Fibroblast of lung (primary cell): ENCODE results near the gene ENOX1. TPM values are rescaled to one million over a fixed set of nuclear protein-coding genes. Genes with fewer than 3 reads are reported as not detected.

ENCODE experiments used
- DNase-seq, 2 donors: peaks; one replicate each; pipeline versions ENCODE4 v3.0.0 to v3.0.0-alpha.2; 2010; ENCODE audit warnings: low read depth in 2 of 2
- H2AFZ ChIP-seq: 2 replicates; pipeline ENCODE4 v1.5.1; 2012; ENCODE audit warnings: low read length, control low read depth, inconsistent platforms
- H3K27ac ChIP-seq: 2 replicates; pipeline ENCODE4 v1.5.1; 2011; ENCODE audit warnings: low read length, control low read depth; ENCODE audit not compliant: insufficient read depth
- H3K27me3 ChIP-seq: 2 replicates; pipeline ENCODE4 v1.5.1; 2011; ENCODE audit warnings: mild to moderate bottlenecking, low read length; ENCODE audit not compliant: control insufficient read depth, insufficient read depth
- H3K36me3 ChIP-seq: 2 replicates; pipeline ENCODE4 v1.5.1; 2011; ENCODE audit warnings: low read length; ENCODE audit not compliant: control insufficient read depth, insufficient read depth
- H3K4me1 ChIP-seq: 2 replicates; pipeline ENCODE4 v1.5.1; 2011; ENCODE audit warnings: low read length; ENCODE audit not compliant: control insufficient read depth, insufficient read depth; ENCODE audit errors: extremely low read depth
- H3K4me2 ChIP-seq: 2 replicates; pipeline ENCODE4 v1.5.1; 2011; ENCODE audit warnings: low read length, control low read depth; ENCODE audit not compliant: insufficient read depth; ENCODE audit errors: extremely low read depth
- H3K4me3 ChIP-seq, 4 experiments: fragments of 200-600 bp in 1 of 4; sonication (generic) in 1 of 4; replicated peaks in 1 of 4; 2 replicates each; pipeline ENCODE4 v1.5.1; 2011 to 2016; ENCODE audit warnings: low read length in 4 of 4, low read depth in 3 of 4, mild to moderate bottlenecking in 3 of 4, control low read depth in 2 of 4, inconsistent platforms in 1 of 4, mixed read lengths in 1 of 4; ENCODE audit not compliant: insufficient read depth in 1 of 4; ENCODE audit errors: control extremely low read depth in 1 of 4
- H3K79me2 ChIP-seq: 2 replicates; pipeline ENCODE4 v1.5.1; 2012; ENCODE audit warnings: mild to moderate bottlenecking, low read length, inconsistent platforms; ENCODE audit not compliant: control insufficient read depth, insufficient read depth
- H3K9ac ChIP-seq: 2 replicates; pipeline ENCODE4 v1.5.1; 2011; ENCODE audit warnings: mild to moderate bottlenecking, low read length, control low read depth; ENCODE audit not compliant: insufficient read depth
- H3K9me3 ChIP-seq: 2 replicates; pipeline ENCODE4 v1.5.1; 2012; ENCODE audit warnings: low read depth, low read length; ENCODE audit not compliant: control insufficient read depth, insufficient read depth
- H4K20me1 ChIP-seq: 2 replicates; pipeline ENCODE4 v1.5.1; 2011; ENCODE audit warnings: low read length; ENCODE audit not compliant: control insufficient read depth, insufficient read depth; ENCODE audit errors: extremely low read depth
- CTCF ChIP-seq, 2 donors: IDR thresholded peaks in 1 of 2; conservative IDR thresholded peaks in 1 of 2; 1 replicate in 1 of 2; 2 replicates in 1 of 2; pipeline ENCODE4 v1.5.1; 2011 to 2012; ENCODE audit warnings: low read length in 2 of 2, control low read depth in 1 of 2, inconsistent platforms in 1 of 2, low read depth in 1 of 2, mild to moderate bottlenecking in 1 of 2
- EZH2 ChIP-seq: IDR thresholded peaks from 2 replicates; pipeline ENCODE4 v1.5.1; 2012; ENCODE audit warnings: low read length, control low read depth, mild to moderate bottlenecking; ENCODE audit errors: missing control alignments
- polyA plus RNA-seq, 2 donors: library from polyadenylated mRNA; depleted of rRNA in 1 of 2; stranded (reverse) in 1 of 2; unstranded in 1 of 2; fragments of >200 nt; gene quantifications; 2 replicates each; pipeline ENCODE4 v1.2.1, GENCODE V29; 2011 to 2012; ENCODE audit warnings: missing spikeins in 1 of 2
- total RNA-seq: library from RNA; depleted of rRNA; stranded (reverse); fragments of >200 nt; gene quantifications from 2 replicates; pipeline ENCODE4 v1.2.1, GENCODE V29; 2014

The ENOX1 gene
- total and polyA plus RNA-seq, 2 donors (not counting 1 experiment from before 2014, with no cell fraction given) = 3.5 to 7.6 TPM

- TF ChIP-seq CTCF (conservative IDR thresholded peaks at IDR 0.05 in 1 of 2, IDR thresholded peaks at IDR 0.05 in 1 of 2; ENCODE audit: low read depth in 1 of 2, low read length in 2 of 2) (no peak), EZH2 (no peak)
- Histone ChIP-seq H4K20me1 (no peaks in the 10 kb centered on the region), H3K79me2 (no peaks in the 10 kb centered on the region), H3K27me3 (no peaks in the 10 kb centered on the region), H2AFZ (no peak overlapping the region), H3K4me2 (no peak overlapping the region), H3K27ac (no peak overlapping the region), H3K9ac (no peak overlapping the region), H3K9me3 (no peaks in the 10 kb centered on the region), H3K36me3 (no peaks in the 10 kb centered on the region), H3K4me1 (no peaks in the 10 kb centered on the region), H3K4me3 (no peak overlapping the region)
- peak in 1 of 2 donors; percentile 55 for DNase-seq
Observed at GRCh38 chr13:43767341-43767931, 19.3 kb downstream of the ENOX1 start.

- Histone ChIP-seq H3K4me2 (no peak overlapping the region), H3K79me2 (no peaks in the 10 kb centered on the region), H3K4me1 (no peaks in the 10 kb centered on the region), H3K27me3 (no peaks in the 10 kb centered on the region), H3K9me3 (no peaks in the 10 kb centered on the region), H3K27ac (no peak overlapping the region), H3K36me3 (no peaks in the 10 kb centered on the region), H2AFZ (no peak overlapping the region), H3K9ac (no peak overlapping the region), H4K20me1 (no peaks in the 10 kb centered on the region), H3K4me3 (no peak overlapping the region)
- no peak for TF ChIP-seq CTCF (conservative IDR thresholded peaks at IDR 0.05 in 1 of 2, IDR thresholded peaks at IDR 0.05 in 1 of 2; ENCODE audit: low read depth in 1 of 2, low read length in 2 of 2)
- no peak for TF ChIP-seq EZH2
- peak in 1 of 2 donors; percentile 31 for DNase-seq
Observed at GRCh38 chr13:43766725-43767124, 20.0 kb downstream of the ENOX1 start.

GRCh38 chr13:43764349-43764748 is 22.4 kb downstream of the ENOX1 start:
- TF ChIP-seq CTCF (conservative IDR thresholded peaks at IDR 0.05 in 1 of 2, IDR thresholded peaks at IDR 0.05 in 1 of 2; ENCODE audit: low read depth in 1 of 2, low read length in 2 of 2) (no peak), EZH2 (no peak)
- H3K4me3 ChIP-seq = no peak overlapping the region
- H3K36me3 ChIP-seq = no peaks in the 10 kb centered on the region
- no peaks in the 10 kb centered on the region for H3K27me3 ChIP-seq
- no peak overlapping the region for H3K27ac ChIP-seq
- H3K9me3 ChIP-seq = no peaks in the 10 kb centered on the region
- no peak overlapping the region for H3K9ac ChIP-seq
- H2AFZ ChIP-seq = no peak overlapping the region
- H3K4me1 ChIP-seq = no peaks in the 10 kb centered on the region
- H4K20me1 ChIP-seq = no peaks in the 10 kb centered on the region
- H3K79me2 ChIP-seq = no peaks in the 10 kb centered on the region
- no peak overlapping the region for H3K4me2 ChIP-seq
- no peak for DNase-seq
